LNCaP clone FGC (cell line): ENCODE measurements around the gene R3HDM2.

Experiments used
- DNase-seq: peaks from one replicate; pipeline ENCODE4 v3.0.0-alpha.2; 2011; ENCODE audit warnings: low read depth
- H3K4me3 ChIP-seq: 2 replicates; pipeline ENCODE4 v1.5.1; 2011; ENCODE audit warnings: mild to moderate bottlenecking, low read depth, low read length, control low read depth
- TF ChIP-seq, protein P1 (sequence below): IDR thresholded peaks from 2 replicates; pipeline ENCODE4 v1.5.1; 2012; ENCODE audit warnings: mild to moderate bottlenecking; ENCODE audit not compliant: control insufficient read depth, insufficient read depth; ENCODE audit errors: extremely low read depth

The R3HDM2 gene

DNA sequence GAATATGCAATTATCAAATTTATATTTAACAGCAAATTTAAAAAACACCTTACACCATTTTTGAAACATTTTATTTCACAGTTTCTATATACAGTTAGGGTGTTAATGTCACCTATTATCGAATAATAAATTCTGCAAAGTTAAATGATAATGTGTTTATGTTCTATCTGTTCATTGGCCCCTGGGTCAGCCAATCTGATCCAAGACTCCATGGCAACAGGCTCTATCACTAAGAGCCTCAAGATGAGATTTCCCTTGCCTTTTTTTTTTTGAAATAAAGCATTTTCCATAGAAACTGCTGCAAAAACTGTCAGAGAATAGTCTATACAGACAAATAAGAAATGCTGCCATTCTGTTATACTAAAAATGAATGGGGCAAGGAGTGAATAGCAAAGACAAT is 96.6 kb downstream of the R3HDM2 start:
- TF ChIP-seq, protein P1, sequence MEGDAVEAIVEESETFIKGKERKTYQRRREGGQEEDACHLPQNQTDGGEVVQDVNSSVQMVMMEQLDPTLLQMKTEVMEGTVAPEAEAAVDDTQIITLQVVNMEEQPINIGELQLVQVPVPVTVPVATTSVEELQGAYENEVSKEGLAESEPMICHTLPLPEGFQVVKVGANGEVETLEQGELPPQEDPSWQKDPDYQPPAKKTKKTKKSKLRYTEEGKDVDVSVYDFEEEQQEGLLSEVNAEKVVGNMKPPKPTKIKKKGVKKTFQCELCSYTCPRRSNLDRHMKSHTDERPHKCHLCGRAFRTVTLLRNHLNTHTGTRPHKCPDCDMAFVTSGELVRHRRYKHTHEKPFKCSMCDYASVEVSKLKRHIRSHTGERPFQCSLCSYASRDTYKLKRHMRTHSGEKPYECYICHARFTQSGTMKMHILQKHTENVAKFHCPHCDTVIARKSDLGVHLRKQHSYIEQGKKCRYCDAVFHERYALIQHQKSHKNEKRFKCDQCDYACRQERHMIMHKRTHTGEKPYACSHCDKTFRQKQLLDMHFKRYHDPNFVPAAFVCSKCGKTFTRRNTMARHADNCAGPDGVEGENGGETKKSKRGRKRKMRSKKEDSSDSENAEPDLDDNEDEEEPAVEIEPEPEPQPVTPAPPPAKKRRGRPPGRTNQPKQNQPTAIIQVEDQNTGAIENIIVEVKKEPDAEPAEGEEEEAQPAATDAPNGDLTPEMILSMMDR: no peak
- no peak overlapping the region for H3K4me3 ChIP-seq
- DNase-seq: no peak

DNA sequence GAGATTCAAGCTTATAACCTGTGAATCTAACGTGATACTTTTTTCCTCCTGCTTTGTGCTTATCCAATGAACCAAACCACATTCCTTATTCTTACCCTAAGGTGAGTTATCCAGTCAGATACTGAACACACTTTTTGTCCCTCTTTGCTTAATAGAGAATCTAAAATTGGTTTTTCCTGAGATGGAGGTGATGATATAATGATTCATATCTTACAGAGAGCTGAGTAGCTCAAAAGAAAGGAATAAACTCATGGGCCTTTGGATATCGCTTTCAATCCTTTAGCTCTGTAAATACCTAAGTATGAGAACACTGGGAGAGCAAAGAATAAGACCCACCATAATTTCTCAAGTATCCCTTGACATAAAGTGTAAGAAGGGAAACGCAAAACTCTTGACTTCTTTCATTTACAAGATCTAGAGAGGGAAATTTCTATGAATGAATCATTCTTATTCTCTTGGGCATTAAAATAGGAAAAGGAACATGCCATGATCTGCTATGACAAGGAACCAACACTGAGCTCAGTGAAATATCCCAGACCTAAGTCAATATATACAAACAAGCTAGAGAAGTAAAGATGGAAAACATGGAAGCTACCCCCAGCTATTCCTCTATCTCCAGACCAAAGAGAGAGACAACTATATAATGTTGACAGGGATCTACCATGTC is 98.1 kb downstream of the R3HDM2 start:
- DNase-seq: no peak
- H3K4me3 ChIP-seq: no peak overlapping the region
- TF ChIP-seq, protein P1: no peak

DNA sequence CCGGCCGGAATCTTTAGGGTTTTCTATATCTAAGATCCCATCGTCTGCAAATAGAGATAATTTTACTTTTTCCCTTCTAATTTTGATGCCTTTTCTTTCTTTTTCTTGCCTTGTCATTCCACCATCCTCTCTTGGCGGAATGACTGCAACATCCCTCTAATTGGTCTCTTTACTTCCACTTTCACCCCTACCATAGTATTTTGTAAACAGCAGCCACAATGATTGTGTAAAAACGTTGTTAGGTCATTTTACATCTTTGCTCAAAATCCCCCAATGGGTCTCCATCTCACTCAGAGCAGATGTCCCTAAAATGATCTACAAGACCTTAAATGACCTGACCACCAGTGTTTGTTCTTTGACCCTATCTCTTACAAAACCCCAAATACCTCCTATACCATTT is 99.9 kb downstream of the R3HDM2 start:
- no peak overlapping the region for H3K4me3 ChIP-seq
- TF ChIP-seq, protein P1: no peak

DNA sequence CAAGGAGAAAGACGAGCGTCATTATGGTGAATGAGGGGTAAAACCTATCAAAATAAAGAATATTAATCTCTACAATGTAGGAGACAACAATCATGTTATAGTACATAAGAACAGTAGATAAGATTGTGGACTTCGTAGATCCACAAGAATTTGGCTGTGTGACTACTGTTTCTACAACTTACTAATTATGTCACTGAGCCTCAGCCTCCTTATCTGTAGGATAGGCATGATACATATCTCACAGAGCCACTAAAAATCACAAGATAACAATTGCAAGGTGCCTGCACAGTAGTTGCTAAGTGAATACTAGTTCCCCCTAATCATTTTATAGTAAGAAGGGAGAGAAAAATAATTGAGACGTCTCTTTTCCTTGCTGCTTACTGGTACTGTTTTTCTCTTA is 101.6 kb downstream of the R3HDM2 start:
- DNase-seq: no peak
- TF ChIP-seq, protein P1: no peak

More for the DNA sequence above, 99.9 kb downstream of the R3HDM2 start:
- no peak for DNase-seq

DNA sequence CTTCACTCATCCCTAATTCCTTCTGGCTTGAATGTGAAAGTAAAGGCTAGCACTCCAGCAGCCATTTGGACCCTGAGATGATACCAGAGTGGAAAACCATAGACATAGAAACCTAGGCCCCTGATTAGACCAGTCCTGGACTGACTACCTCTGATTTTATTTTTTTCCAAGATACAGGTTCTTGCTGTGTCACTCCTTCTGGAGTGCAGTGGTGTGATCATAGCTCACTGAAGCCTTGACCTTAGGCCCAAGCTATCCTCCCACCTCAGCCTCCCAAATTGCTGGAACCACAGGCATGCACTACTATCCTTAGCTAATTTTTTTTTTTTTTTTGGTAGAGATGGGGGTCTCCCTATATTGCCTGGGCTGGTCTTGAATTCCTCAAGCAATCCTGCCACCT is 105.4 kb downstream of the R3HDM2 start:
- no peak for DNase-seq
- TF ChIP-seq, protein P1: no peak
- H3K4me3 ChIP-seq: no peak overlapping the region

More for the DNA sequence above, 101.6 kb downstream of the R3HDM2 start:
- H3K4me3 ChIP-seq: no peak overlapping the region

DNA sequence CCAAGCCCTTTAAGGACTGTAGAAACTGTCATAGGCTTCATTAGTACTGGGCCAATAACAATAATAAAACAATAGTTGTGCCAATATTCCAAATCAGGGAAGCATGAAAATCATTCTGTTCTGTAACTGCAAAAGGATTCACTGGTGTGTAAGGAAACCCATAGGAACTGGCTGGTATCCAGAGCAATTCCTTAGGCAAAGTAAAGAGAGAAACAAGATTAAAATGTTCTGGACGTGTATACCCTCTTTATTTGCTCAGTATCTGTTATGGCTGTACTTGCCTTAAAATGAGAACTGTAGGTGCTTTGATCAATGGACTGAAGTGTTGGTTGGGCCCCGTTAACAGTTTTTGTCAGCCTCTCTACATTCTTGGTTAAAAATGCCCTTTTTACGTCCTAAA is 107.4 kb downstream of the R3HDM2 start:
- H3K4me3 ChIP-seq: no peak overlapping the region
- TF ChIP-seq, protein P1: no peak
- DNase-seq: peak; percentile 81

DNA sequence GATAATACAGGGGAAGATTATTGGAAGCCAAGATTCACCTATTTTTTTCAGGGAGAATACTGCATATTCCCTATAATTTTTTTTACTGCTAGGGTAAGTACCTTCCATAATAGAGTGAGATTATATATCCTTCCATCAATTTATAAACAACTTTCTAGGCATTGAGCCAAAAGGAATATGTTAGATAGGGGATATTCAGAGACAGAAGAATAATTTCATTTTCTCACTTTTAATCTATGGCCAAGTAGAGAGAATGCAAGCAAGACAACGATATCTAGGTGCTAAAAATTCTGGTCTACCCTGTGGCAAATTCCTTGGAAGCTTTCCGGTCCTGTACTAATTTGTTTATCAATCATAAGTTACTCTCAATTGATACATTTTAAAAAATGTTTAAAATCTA is 110.2 kb downstream of the R3HDM2 start:
- no peak for DNase-seq
- TF ChIP-seq, protein P1: no peak
- no peak overlapping the region for H3K4me3 ChIP-seq
